SK-N-SH (cell line): ENCODE data around the gene HMBS. TPM values are rescaled to one million over a fixed set of nuclear protein-coding genes. Genes with fewer than 3 reads are reported as not detected.

ENCODE experiments used
- CTCF ChIA-PET: fragments of 300-600, 350-600 bp; formaldehyde crosslinking; extraction: SDS; loops from one replicate; lab custom pipeline; 2021; lab: Yijun Ruan, JAX
- POLR2A ChIA-PET: fragments of 350-600 bp; sonication (Branson Sonifier 250); formaldehyde crosslinking; extraction: SDS; loops from one replicate; lab custom pipeline; 2020; ENCODE audit warnings: antibody characterized with exemption, inconsistent platforms; lab: Yijun Ruan, JAX
- DNase-seq: peaks from one replicate; pipeline ENCODE4 v3.0.0; 2012
- H2AFZ ChIP-seq: fragments of 200-600 bp; sonication (generic); 2 replicates; pipeline ENCODE4 v1.8.1; 2016; ENCODE audit warnings: antibody characterized with exemption, mild to moderate bottlenecking, low read depth
- H3F3A ChIP-seq: fragments of 200-600 bp; sonication (generic); replicated peaks from 2 replicates; pipeline ENCODE3; 2016; ENCODE audit warnings: antibody characterized with exemption, mild to moderate bottlenecking; ENCODE audit not compliant: insufficient read depth
- H3K27ac ChIP-seq, 2 experiments: fragments of 200-500 bp in 1 of 2; fragments of 200-600 bp in 1 of 2; sonication (Bioruptor generic) in 1 of 2; sonication (generic), shearing (Covaris generic) in 1 of 2; 2 replicates each; pipeline versions ENCODE4 v1.5.1 to v1.6.1; 2014 to 2016; ENCODE audit warnings: low read depth in 2 of 2, inconsistent platforms in 1 of 2, low read length in 1 of 2, mild to moderate bottlenecking in 1 of 2, mixed read lengths in 1 of 2
- H3K27me3 ChIP-seq: fragments of 200-600 bp; sonication (generic), shearing (Covaris generic); 2 replicates; pipeline ENCODE4 v1.6.1; 2016; ENCODE audit warnings: mixed run types; ENCODE audit not compliant: insufficient read depth
- H3K36me3 ChIP-seq, 2 experiments: fragments of 200-500 bp in 1 of 2; fragments of 200-600 bp in 1 of 2; sonication (Bioruptor generic) in 1 of 2; sonication (generic) in 1 of 2; replicated peaks in 1 of 2; 2 replicates each; pipeline versions ENCODE3 to v1.5.1; 2014 to 2016; ENCODE audit warnings: low read length in 1 of 2, mild to moderate bottlenecking in 1 of 2; ENCODE audit not compliant: insufficient read depth in 2 of 2, control insufficient read depth in 1 of 2
- H3K4me1 ChIP-seq, 2 experiments: fragments of 200-500 bp in 1 of 2; fragments of 200-600 bp in 1 of 2; sonication (Bioruptor generic) in 1 of 2; sonication (generic), shearing (Covaris generic) in 1 of 2; 2 replicates each; pipeline versions ENCODE4 v1.5.1 to v1.6.1; 2014 to 2016; ENCODE audit warnings: low read depth in 1 of 2, low read length in 1 of 2, mixed run types in 1 of 2; ENCODE audit not compliant: insufficient read depth in 2 of 2, control insufficient read depth in 1 of 2
- H3K4me2 ChIP-seq: fragments of 200-600 bp; sonication (generic), shearing (Covaris generic); 2 replicates; pipeline ENCODE4 v1.6.1; 2017; ENCODE audit warnings: mixed run types
- H3K4me3 ChIP-seq, 2 experiments: fragments of 200-500 bp in 1 of 2; fragments of 200-600 bp in 1 of 2; sonication (Bioruptor generic) in 1 of 2; sonication (generic), shearing (Covaris generic) in 1 of 2; 2 replicates each; pipeline versions ENCODE4 v1.5.1 to v1.8.1; 2014 to 2016; ENCODE audit warnings: low read depth in 2 of 2, inconsistent platforms in 1 of 2, low read length in 1 of 2, mild to moderate bottlenecking in 1 of 2, mixed read lengths in 1 of 2, moderate library complexity in 1 of 2
- H3K79me2 ChIP-seq: fragments of 200-600 bp; sonication (generic); 2 replicates; pipeline ENCODE4 v1.8.1; 2017; ENCODE audit warnings: mild to moderate bottlenecking; ENCODE audit not compliant: insufficient read depth
- H3K9ac ChIP-seq: fragments of 200-600 bp; sonication (generic); 2 replicates; pipeline ENCODE4 v1.6.1; 2017; ENCODE audit warnings: mixed run types
- H3K9me2 ChIP-seq: fragments of 200-600 bp; sonication (generic); 2 replicates; pipeline ENCODE4 v1.6.1; 2017; ENCODE audit warnings: mixed run types
- H3K9me3 ChIP-seq: fragments of 200-600 bp; sonication (generic); 2 replicates; pipeline ENCODE4 v1.6.1; 2017; ENCODE audit warnings: mixed run types, mild to moderate bottlenecking, moderate library complexity
- H4K20me1 ChIP-seq: fragments of 200-600 bp; sonication (generic); 2 replicates; pipeline ENCODE4 v1.6.1; 2017; ENCODE audit warnings: mild to moderate bottlenecking, mixed run types; ENCODE audit not compliant: insufficient read depth
- ELF1 ChIP-seq: IDR thresholded peaks from 2 replicates; pipeline ENCODE4 v1.4.0; 2012
- EP300 ChIP-seq, 2 experiments: IDR thresholded peaks; 2 replicates each; pipeline versions ENCODE4 v1.4.0 to v1.6.1; 2012; ENCODE audit warnings: borderline replicate concordance in 1 of 2, low read depth in 1 of 2, low read length in 1 of 2
- FOSL2 ChIP-seq: IDR thresholded peaks from 2 replicates; pipeline ENCODE4 v1.4.0; 2012; ENCODE audit warnings: low read depth, mild to moderate bottlenecking, moderate library complexity, borderline replicate concordance
- FOXJ3 ChIP-seq: sonication (generic); formaldehyde crosslinking; IDR thresholded peaks from 2 replicates; pipeline ENCODE4 v1.5.1; 2020; ENCODE audit warnings: mild to moderate bottlenecking, missing genetic modification reagents
- FOXM1 ChIP-seq: IDR thresholded peaks from 2 replicates; pipeline ENCODE4 v1.4.0; 2012; ENCODE audit warnings: low read depth, mild to moderate bottlenecking
- JUND ChIP-seq: IDR thresholded peaks from 2 replicates; pipeline ENCODE4 v1.4.0; 2012
- MEF2A ChIP-seq: IDR thresholded peaks from 2 replicates; pipeline ENCODE4 v1.4.0; 2012; ENCODE audit warnings: low read depth, borderline replicate concordance
- MXI1 ChIP-seq: IDR thresholded peaks from 2 replicates; pipeline ENCODE4 v1.6.1; 2012; ENCODE audit warnings: mild to moderate bottlenecking, low read depth, low read length, improper control_type of control experiment
- NFIC ChIP-seq: IDR thresholded peaks from 2 replicates; pipeline ENCODE4 v1.4.0; 2012; ENCODE audit warnings: borderline replicate concordance
- NRF1 ChIP-seq: IDR thresholded peaks from 2 replicates; pipeline ENCODE4 v1.6.1; 2012; ENCODE audit warnings: low read depth, mild to moderate bottlenecking, low read length
- RAD21 ChIP-seq: IDR thresholded peaks from 2 replicates; pipeline ENCODE4 v1.6.1; 2012; ENCODE audit warnings: mild to moderate bottlenecking, low read length
- RCOR1 ChIP-seq: fragments of 150-350 bp; IDR thresholded peaks from 2 replicates; pipeline ENCODE4 v1.6.1; 2017; ENCODE audit warnings: antibody characterized with exemption, low read length
- RFX5 ChIP-seq: IDR thresholded peaks from 2 replicates; pipeline ENCODE4 v1.6.1; 2012; ENCODE audit warnings: mild to moderate bottlenecking, improper control_type of control experiment, low read length
- SIN3A ChIP-seq: IDR thresholded peaks from 2 replicates; pipeline ENCODE4 v1.6.1; 2012; ENCODE audit warnings: low read depth, mild to moderate bottlenecking, low read length, moderate library complexity, borderline replicate concordance
- TCF12 ChIP-seq: IDR thresholded peaks from 2 replicates; pipeline ENCODE4 v1.4.0; 2012
- TEAD4 ChIP-seq: IDR thresholded peaks from 2 replicates; pipeline ENCODE4 v1.4.0; 2012; ENCODE audit warnings: mild to moderate bottlenecking, borderline replicate concordance; ENCODE audit not compliant: insufficient read depth
- YY1 ChIP-seq: IDR thresholded peaks from 2 replicates; pipeline ENCODE4 v1.4.0; 2012; ENCODE audit warnings: low read depth, mild to moderate bottlenecking
- WGBS: methylation state at CpG from one replicate; pipeline ENCODE4 v1.1.6; 2017; ENCODE audit warnings: low lambda C conversion rate; 5-methylcytosine and 5-hydroxymethylcytosine counted together
- polyA plus RNA-seq, 3 experiments: library from polyadenylated mRNA; depleted of rRNA; stranded (reverse); fragments of >200 nt; gene quantifications; 2 replicates each; pipeline ENCODE4 v1.2.3, GENCODE V29; 2012
- TF ChIP-seq, protein P1 (sequence below): fragments of 150-350 bp; IDR thresholded peaks from 2 replicates; pipeline ENCODE4 v1.6.1; 2017; ENCODE audit warnings: antibody characterized with exemption, low read length, low read depth, borderline replicate concordance
- TF ChIP-seq, protein P2 (sequence below): IDR thresholded peaks from 2 replicates; pipeline ENCODE4 v1.4.0; 2012; ENCODE audit warnings: low read depth
- TF ChIP-seq, protein P3 (sequence below): IDR thresholded peaks from 2 replicates; pipeline ENCODE4; 2012

HMBS gene
- polyA plus RNA-seq, 1 of the 3 experiments (the other 2 are of a cell fraction), result 69.4 TPM

DNA sequence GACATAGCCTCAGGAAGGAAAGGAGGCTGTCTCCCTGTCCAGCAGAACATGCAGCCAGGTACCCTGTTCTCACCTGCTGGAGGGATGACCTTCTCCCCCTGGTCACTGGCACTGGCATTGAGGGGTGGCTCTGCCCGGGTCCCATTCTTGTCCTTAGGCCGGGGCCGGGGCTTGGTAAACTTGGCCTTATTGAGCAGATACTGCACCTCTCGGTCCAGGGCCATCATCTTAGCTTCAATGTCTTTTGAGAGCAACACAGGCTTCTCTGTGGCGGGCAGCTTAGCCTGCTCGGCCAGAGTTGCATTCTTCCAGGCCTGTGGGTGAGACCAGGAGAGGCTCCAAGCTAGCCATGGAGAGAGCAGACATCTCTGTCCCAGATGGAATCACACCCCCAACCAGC lies 38.2 kb upstream of the HMBS start (continued):
- TF ChIP-seq, protein P1, sequence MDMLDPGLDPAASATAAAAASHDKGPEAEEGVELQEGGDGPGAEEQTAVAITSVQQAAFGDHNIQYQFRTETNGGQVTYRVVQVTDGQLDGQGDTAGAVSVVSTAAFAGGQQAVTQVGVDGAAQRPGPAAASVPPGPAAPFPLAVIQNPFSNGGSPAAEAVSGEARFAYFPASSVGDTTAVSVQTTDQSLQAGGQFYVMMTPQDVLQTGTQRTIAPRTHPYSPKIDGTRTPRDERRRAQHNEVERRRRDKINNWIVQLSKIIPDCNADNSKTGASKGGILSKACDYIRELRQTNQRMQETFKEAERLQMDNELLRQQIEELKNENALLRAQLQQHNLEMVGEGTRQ, result no peak
- TF ChIP-seq TEAD4 (no peak), FOSL2 (no peak), YY1 (no peak), FOXM1 (no peak), MEF2A (no peak), JUND (no peak), ELF1 (no peak)
- TF ChIP-seq, protein P2, sequence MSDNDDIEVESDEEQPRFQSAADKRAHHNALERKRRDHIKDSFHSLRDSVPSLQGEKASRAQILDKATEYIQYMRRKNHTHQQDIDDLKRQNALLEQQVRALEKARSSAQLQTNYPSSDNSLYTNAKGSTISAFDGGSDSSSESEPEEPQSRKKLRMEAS, result no peak

DNA sequence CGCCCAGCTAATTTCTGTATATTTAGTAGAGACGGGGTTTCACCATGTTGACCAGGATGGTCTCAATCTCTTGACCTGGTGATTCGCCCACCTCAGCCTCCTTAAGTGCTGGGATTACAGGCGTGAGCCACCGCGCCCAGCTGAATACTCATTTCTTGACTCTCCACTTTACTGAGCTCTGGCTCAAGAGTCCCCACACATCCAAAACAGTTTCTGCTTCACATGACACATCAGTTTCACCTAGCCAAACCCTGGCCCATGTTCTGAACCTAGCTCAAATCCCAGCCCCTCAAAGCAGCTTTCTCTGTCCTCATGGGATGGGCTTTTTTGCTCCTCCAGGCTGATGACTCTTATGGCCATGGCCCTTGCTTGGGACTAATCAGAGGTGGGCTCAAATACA lies 37.5 kb upstream of the HMBS start:
- H3K9ac ChIP-seq, result no peak overlapping the region
- no peak overlapping the region for H3K4me3 ChIP-seq
- H3K79me2 ChIP-seq, result no peaks in the 10 kb centered on the region
- WGBS, result 96% methylated on average over 6 of the region's 6 CpGs
- H3K4me1 ChIP-seq, result no peaks in the 10 kb centered on the region
- H3F3A ChIP-seq, result no peaks in the 10 kb centered on the region
- H3K9me2 ChIP-seq, result no peaks in the 10 kb centered on the region
- no peaks in the 10 kb centered on the region for H3K9me3 ChIP-seq
- H3K4me2 ChIP-seq, result no peak overlapping the region
- POLR2A ChIA-PET, result interaction anchor here (1.2 to 3.1 kb wide), 2 partner anchors 8 to 9 kb away, joined by 4 to 12 read pairs; no protein-coding TSS in a partner anchor
- H3K27me3 ChIP-seq, result no peaks in the 10 kb centered on the region
- peaks cover 12 to 59% of the 10 kb centered on the region in 2 experiments for H3K36me3 ChIP-seq
- H4K20me1 ChIP-seq, result no peaks in the 10 kb centered on the region
- TF ChIP-seq, protein P3, sequence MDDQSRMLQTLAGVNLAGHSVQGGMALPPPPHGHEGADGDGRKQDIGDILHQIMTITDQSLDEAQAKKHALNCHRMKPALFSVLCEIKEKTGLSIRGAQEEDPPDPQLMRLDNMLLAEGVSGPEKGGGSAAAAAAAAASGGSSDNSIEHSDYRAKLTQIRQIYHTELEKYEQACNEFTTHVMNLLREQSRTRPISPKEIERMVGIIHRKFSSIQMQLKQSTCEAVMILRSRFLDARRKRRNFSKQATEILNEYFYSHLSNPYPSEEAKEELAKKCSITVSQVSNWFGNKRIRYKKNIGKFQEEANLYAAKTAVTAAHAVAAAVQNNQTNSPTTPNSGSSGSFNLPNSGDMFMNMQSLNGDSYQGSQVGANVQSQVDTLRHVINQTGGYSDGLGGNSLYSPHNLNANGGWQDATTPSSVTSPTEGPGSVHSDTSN, result no peak
- TF ChIP-seq, protein P2, result no peak
- no peak for TF ChIP-seq NRF1
- no peak for TF ChIP-seq TCF12
- TF ChIP-seq EP300 (IDR thresholded peaks at IDR 0.05; ENCODE audit: borderline replicate concordance in 1 of 2, low read depth in 1 of 2, low read length in 1 of 2), result no peak
- no peak for TF ChIP-seq RCOR1
- TF ChIP-seq NFIC, result no peak
- TF ChIP-seq MXI1, result no peak
- TF ChIP-seq RAD21, result no peak
- no peak for TF ChIP-seq RFX5
- no peak for TF ChIP-seq YY1
- TF ChIP-seq FOXJ3 (CRISPR knock-in tag), result no peak
- TF ChIP-seq FOXM1, result no peak
- no peak for TF ChIP-seq SIN3A
- TF ChIP-seq, all 33 proteins: peak for 0
- no peak for DNase-seq
- CTCF ChIA-PET, result interaction anchor here (0.7 to 1.4 kb wide), 2 partner anchors 9 to 16 kb away, joined by 3 to 5 read pairs; no protein-coding TSS in a partner anchor
- no peak overlapping the region for H3K27ac ChIP-seq
- no peak overlapping the region for H2AFZ ChIP-seq
